HEK293T (cell line): Measurements from ENCODE around the gene ACOX1.

Source experiments
- BHLHE40 ChIP-seq: fragments of 450-650 bp; IDR thresholded peaks from 2 replicates; pipeline ENCODE4 v1.6.1; 2016; ENCODE audit warnings: mild to moderate bottlenecking, moderate library complexity, borderline replicate concordance
- ELF4 ChIP-seq: fragments of 450-650 bp; IDR thresholded peaks from 2 replicates; pipeline ENCODE4 v1.6.1; 2017; ENCODE audit warnings: antibody characterized with exemption
- ZNF384 ChIP-seq: fragments of 450-650 bp; IDR thresholded peaks from 2 replicates; pipeline ENCODE4 v1.6.1; 2016

DNA sequence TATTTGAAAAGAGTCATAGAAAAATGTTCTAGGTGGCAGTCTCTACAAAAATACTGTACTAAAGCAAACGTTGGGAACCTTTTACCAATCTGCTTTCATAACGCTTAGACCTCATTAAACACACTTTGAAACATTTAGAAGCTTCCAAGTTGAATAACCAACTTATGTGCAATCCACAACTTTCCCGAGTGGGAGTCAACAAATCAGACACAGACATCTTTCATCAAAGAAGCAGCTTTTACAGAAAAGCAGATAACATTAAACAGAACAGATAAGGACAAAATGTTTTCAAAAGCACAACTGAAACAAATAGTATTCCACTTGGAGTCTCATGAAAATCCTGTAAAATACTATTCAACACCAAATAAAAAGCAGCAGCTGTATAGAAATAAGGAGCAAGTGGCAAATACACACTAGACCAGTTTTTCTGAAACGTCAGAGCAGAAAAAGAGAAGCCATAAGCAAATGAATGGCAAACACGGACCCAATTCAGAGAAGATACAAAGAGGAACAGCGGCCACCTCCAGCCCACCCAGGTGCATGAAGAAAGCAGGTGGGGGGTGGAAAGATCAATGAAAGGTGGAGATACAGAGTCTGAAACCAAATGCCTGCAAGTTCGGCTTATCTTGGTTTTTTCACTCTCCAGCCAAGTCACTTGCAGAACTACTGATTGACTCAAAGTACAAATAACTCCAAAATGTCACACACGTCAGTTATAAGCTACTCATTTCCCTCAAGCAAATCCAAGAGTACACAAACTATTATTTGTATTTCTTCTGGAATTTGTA is 19.7 kb downstream of the ACOX1 start:
- TF ChIP-seq ZNF384, result no peak
- TF ChIP-seq BHLHE40, result no peak
- no peak for TF ChIP-seq ELF4
